HCT116 (cell line): ENCODE data around the gene MYCN. TPM values are rescaled to one million over a fixed set of nuclear protein-coding genes. Genes with fewer than 3 reads are reported as not detected.
"Not testable (repeated sequence)": the region's sequence is repeated elsewhere in the genome, so short reads cannot be mapped to it uniquely, and the experiment has no call there.

ENCODE experiments used
- ATAC-seq: fragments of 200-7000 bp; cut with Tn5 transposase; 2 replicates; pipeline ENCODE4 v1.9.1; 2020; ENCODE audit warnings: mild to moderate bottlenecking, moderate library complexity
- BruUV-seq: library from RNA; stranded (reverse); fragments of 400-500 nt; replicated peaks from 2 replicates; lab custom pipeline; 2021; lab: Mats Ljungman, UMichigan
- CTCF ChIA-PET: fragments of 300-600 bp; sonication (Branson Sonifier 250); formaldehyde crosslinking; loops from one replicate; lab custom pipeline; 2021; ENCODE audit warnings: antibody characterized with exemption; lab: Charles Lee
- POLR2A ChIA-PET: fragments of 300-600, 350-600 bp; sonication (Branson Sonifier 250); formaldehyde crosslinking; loops from one replicate; lab custom pipeline; 2021; ENCODE audit warnings: antibody characterized with exemption; lab: Charles Lee
- RAD21 ChIA-PET, 2 experiments: fragments of 300-600 bp; sonication (Branson Sonifier 250); formaldehyde crosslinking; loops; one replicate each; lab custom pipeline; 2023; ENCODE audit warnings: low total read pairs in 2 of 2; ENCODE audit not compliant: uncharacterized antibody in 2 of 2, unreplicated experiment in 2 of 2, low non-redundant PET in 1 of 2; lab: Charles Lee
- DNase-seq: peaks from one replicate; pipeline ENCODE4 v3.0.0-alpha.2; 2010; ENCODE audit warnings: low read depth, low spot score
- H2AFZ ChIP-seq: fragments of 200-600 bp; shearing (Covaris generic), sonication (generic); 2 replicates; pipeline ENCODE4 v1.6.1; 2017; ENCODE audit warnings: low read depth, mixed run types, mixed read lengths, antibody characterized with exemption, low read length; ENCODE audit not compliant: poor library complexity, severe bottlenecking
- H3K27ac ChIP-seq: 2 replicates; pipeline ENCODE4 v1.5.1; 2012; ENCODE audit warnings: low read depth, low read length
- H3K27me3 ChIP-seq: fragments of 200-600 bp; sonication (generic); 2 replicates; pipeline ENCODE4 v1.6.1; 2016; ENCODE audit warnings: mixed run types, low read length, mixed read lengths; ENCODE audit not compliant: insufficient read depth
- H3K36me3 ChIP-seq, 2 experiments: fragments of 200-500 bp in 1 of 2; fragments of 200-600 bp in 1 of 2; sonication (Bioruptor generic) in 1 of 2; sonication (generic) in 1 of 2; 2 replicates each; pipeline versions ENCODE4 v1.5.1 to v1.6.1; 2014 to 2016; ENCODE audit warnings: low read length in 2 of 2, inconsistent platforms in 1 of 2, mixed read lengths in 1 of 2, mixed run types in 1 of 2; ENCODE audit not compliant: insufficient read depth in 2 of 2, control insufficient read depth in 1 of 2
- H3K4me1 ChIP-seq, 2 experiments: fragments of 200-600 bp in 1 of 2; sonication (generic) in 1 of 2; 2 replicates each; pipeline versions ENCODE4 v1.5.1 to v1.6.1; 2012 to 2017; ENCODE audit warnings: low read length in 2 of 2, inconsistent platforms in 1 of 2, mild to moderate bottlenecking in 1 of 2, mixed read lengths in 1 of 2, mixed run types in 1 of 2, moderate library complexity in 1 of 2; ENCODE audit not compliant: insufficient read depth in 2 of 2, control insufficient read depth in 1 of 2
- H3K4me2 ChIP-seq: fragments of 200-600 bp; sonication (generic); 2 replicates; pipeline ENCODE4 v1.6.1; 2017; ENCODE audit warnings: mixed run types, low read length, mixed read lengths
- H3K4me3 ChIP-seq, 2 experiments: fragments of 200-600 bp in 1 of 2; sonication (generic) in 1 of 2; replicated peaks in 1 of 2; 2 replicates each; pipeline ENCODE4 v1.5.1; 2011 to 2016; ENCODE audit warnings: low read length in 2 of 2, control low read depth in 1 of 2, low read depth in 1 of 2, mild to moderate bottlenecking in 1 of 2, mixed read lengths in 1 of 2, mixed run types in 1 of 2
- H3K79me2 ChIP-seq: fragments of 200-600 bp; sonication (generic); 2 replicates; pipeline ENCODE4 v1.6.1; 2017; ENCODE audit warnings: mild to moderate bottlenecking, mixed run types, low read length, moderate library complexity, mixed read lengths; ENCODE audit not compliant: insufficient read depth
- H3K9ac ChIP-seq: fragments of 200-600 bp; sonication (generic); 2 replicates; pipeline ENCODE4 v1.6.1; 2016; ENCODE audit warnings: low read length, mixed read lengths
- H3K9me2 ChIP-seq: fragments of 200-600 bp; sonication (generic), shearing (Covaris generic); 2 replicates; pipeline ENCODE4 v1.6.1; 2017; ENCODE audit warnings: mixed run types, mild to moderate bottlenecking, moderate library complexity; ENCODE audit not compliant: insufficient read depth
- H3K9me3 ChIP-seq, 2 experiments: fragments of 200-500 bp in 1 of 2; fragments of 200-600 bp in 1 of 2; sonication (Bioruptor generic) in 1 of 2; sonication (generic) in 1 of 2; 2 replicates each; pipeline ENCODE4 v1.6.1; 2014 to 2017; ENCODE audit warnings: low read length in 2 of 2, mixed read lengths in 2 of 2, inconsistent platforms in 1 of 2, low read depth in 1 of 2, mild to moderate bottlenecking in 1 of 2, mixed run types in 1 of 2, moderate library complexity in 1 of 2; ENCODE audit not compliant: control insufficient read depth in 1 of 2, insufficient read depth in 1 of 2
- H4K20me1 ChIP-seq: fragments of 200-600 bp; sonication (generic), shearing (Covaris generic); 2 replicates; pipeline ENCODE4 v1.6.1; 2017; ENCODE audit warnings: mixed run types, mild to moderate bottlenecking, moderate library complexity; ENCODE audit not compliant: insufficient read depth
- JUND ChIP-seq: IDR thresholded peaks from 2 replicates; pipeline ENCODE4 v1.6.1; 2012
- REST ChIP-seq: IDR thresholded peaks from 2 replicates; pipeline ENCODE4 v1.6.1; 2012; ENCODE audit warnings: low read depth
- SIN3A ChIP-seq: IDR thresholded peaks from 2 replicates; pipeline ENCODE4 v1.6.1; 2012; ENCODE audit warnings: low read depth
- SRF ChIP-seq: IDR thresholded peaks from 2 replicates; pipeline ENCODE4 v1.6.1; 2012; ENCODE audit warnings: low read depth
- intact Hi-C: fragments of 100-400 bp; cut with micrococcal nuclease; formaldehyde crosslinking; loops from 2 replicates; pipeline ENCODE4 v1.10.0; 2022
- total RNA-seq: library from RNA; stranded (reverse); gene quantifications from one replicate; pipeline ENCODE4 v1.2.1, GENCODE V29; 2021; ENCODE audit not compliant: unreplicated experiment

Gene MYCN
- total RNA-seq, 1 experiment from 2014 or later = not detected

- TF ChIP-seq REST = no peak
- TF ChIP-seq SRF = no peak
- TF ChIP-seq JUND = no peak
- no peak for TF ChIP-seq SIN3A
These were observed 25.6 kb upstream of the MYCN start (continued) for GRCh38 chr2:15914596-15915385.

- ATAC-seq, CTCF ChIA-PET, POLR2A ChIA-PET, H3K4me3 ChIP-seq, DNase-seq, H3K4me2 ChIP-seq, H3K9ac ChIP-seq, BruUV-seq, H3K9me3 ChIP-seq, H3K79me2 ChIP-seq, H4K20me1 ChIP-seq, H3K27me3 ChIP-seq, intact Hi-C loops, H3K27ac ChIP-seq, RAD21 ChIA-PET, H3K9me2 ChIP-seq, H2AFZ ChIP-seq, H3K36me3 ChIP-seq: not testable (repeated sequence)
- H3K4me1 ChIP-seq = peaks cover 2 to 20% of the 10 kb centered on the region in 2 experiments; a peak in 1 of 4 replicates
These were observed 24.8 kb upstream of the MYCN start for GRCh38 chr2:15915546-15915945.
